ENCODE measurements around the gene C19orf67. TPM values are rescaled to one million over a fixed set of nuclear protein-coding genes. Genes with fewer than 3 reads are reported as not detected.

The C19orf67 gene
- total and polyA plus RNA-seq, 2 of the 13 experiments (the other 11 are each of a cell fraction or from before 2014, with no cell fraction given) = 0.11 to 0.32 TPM

- TF ChIP-seq HNRNPLL (IDR thresholded peaks at IDR 0.05; ENCODE audit: low read depth, low read length, poor library complexity, severe bottlenecking) (no peak), ZBTB25 (CRISPR knock-in tag; IDR thresholded peaks at IDR 0.05) (no peak), RXRA (CRISPR knock-in tag; IDR thresholded peaks at IDR 0.05) (peak; percentile 85), BCLAF1 (IDR thresholded peaks at IDR 0.05) (no peak), HMG20A (CRISPR knock-in tag; IDR thresholded peaks at IDR 0.05; ENCODE audit: borderline replicate concordance) (no peak; the same call in 1 of the 2 replicates), IKZF4 (CRISPR knock-in tag; IDR thresholded peaks at IDR 0.05; ENCODE audit: borderline replicate concordance, low read depth, not compliant biosample characterization) (no peak), ZNF678 (CRISPR knock-in tag; IDR thresholded peaks at IDR 0.05) (no peak), ZNF234 (CRISPR knock-in tag; conservative IDR thresholded peaks at IDR 0.05) (no peak), CREB1 (IDR thresholded peaks at IDR 0.05) (peak; percentile 23; the same call in 1 of the 2 replicates), CREB1 (CRISPR knock-in tag; IDR thresholded peaks at IDR 0.05) (no peak), ZNF468 (CRISPR knock-in tag; IDR thresholded peaks at IDR 0.05) (no peak), SATB2 (CRISPR knock-in tag; IDR thresholded peaks at IDR 0.05) (no peak), ZNF577 (CRISPR knock-in tag; IDR thresholded peaks at IDR 0.05; ENCODE audit: borderline replicate concordance, low read depth) (no peak), STAG1 (CRISPR knock-in tag; IDR thresholded peaks at IDR 0.05) (no peak), HNF1B (CRISPR knock-in tag; IDR thresholded peaks at IDR 0.05) (peak; percentile 64), ZNF232 (CRISPR knock-in tag; IDR thresholded peaks at IDR 0.05; ENCODE audit: borderline replicate concordance) (no peak), CREB3 (CRISPR knock-in tag; IDR thresholded peaks at IDR 0.05) (no peak), FOXA1 (IDR thresholded peaks at IDR 0.05) (no peak), FOXA1 (CRISPR knock-in tag; IDR thresholded peaks at IDR 0.05) (no peak), HNF4G (IDR thresholded peaks at IDR 0.05; ENCODE audit: borderline replicate concordance, low read depth, low read length) (peak; percentile 96), HNF4G (CRISPR knock-in tag; IDR thresholded peaks at IDR 0.05; ENCODE audit: borderline replicate concordance, low read depth) (peak; percentile 81; the same call in 1 of the 2 replicates), SALL1 (CRISPR knock-in tag; IDR thresholded peaks at IDR 0.05) (peak; percentile 78), ZNF331 (CRISPR knock-in tag; IDR thresholded peaks at IDR 0.05) (0 out of 2 replicates have a peak, but pooled peaks have one; percentile 36), ZNF276 (CRISPR knock-in tag; IDR thresholded peaks at IDR 0.05; ENCODE audit: low read depth) (no peak)
Measured at GRCh38 chr19:14059652-14060155, 25.9 kb downstream of the C19orf67 start (continued).
